IPS-18a (cell line): ENCODE data around the gene IFT57.

Source experiments
- H3K27ac ChIP-seq: one replicate; pipeline ENCODE4 v1.5.1; 2013; ENCODE audit warnings: low read length
- H3K27me3 ChIP-seq: one replicate; pipeline ENCODE4 v1.6.1; 2013; ENCODE audit warnings: mild to moderate bottlenecking, low read length; ENCODE audit not compliant: control insufficient read depth, insufficient read depth
- H3K36me3 ChIP-seq: one replicate; pipeline ENCODE4 v1.6.1; 2013; ENCODE audit warnings: low read depth, low read length; ENCODE audit not compliant: control insufficient read depth
- H3K4me1 ChIP-seq: one replicate; pipeline ENCODE4 v1.6.1; 2013; ENCODE audit warnings: low read depth, low read length; ENCODE audit not compliant: control insufficient read depth
- H3K4me3 ChIP-seq: one replicate; pipeline ENCODE4 v1.5.1; 2013; ENCODE audit warnings: low read length
- H3K9ac ChIP-seq: one replicate; pipeline ENCODE4 v1.6.1; 2013; ENCODE audit warnings: mild to moderate bottlenecking, low read length, moderate library complexity
- H3K9me3 ChIP-seq: one replicate; pipeline ENCODE4 v1.6.1; 2013; ENCODE audit warnings: low read depth, low read length; ENCODE audit not compliant: control insufficient read depth

The IFT57 gene

DNA sequence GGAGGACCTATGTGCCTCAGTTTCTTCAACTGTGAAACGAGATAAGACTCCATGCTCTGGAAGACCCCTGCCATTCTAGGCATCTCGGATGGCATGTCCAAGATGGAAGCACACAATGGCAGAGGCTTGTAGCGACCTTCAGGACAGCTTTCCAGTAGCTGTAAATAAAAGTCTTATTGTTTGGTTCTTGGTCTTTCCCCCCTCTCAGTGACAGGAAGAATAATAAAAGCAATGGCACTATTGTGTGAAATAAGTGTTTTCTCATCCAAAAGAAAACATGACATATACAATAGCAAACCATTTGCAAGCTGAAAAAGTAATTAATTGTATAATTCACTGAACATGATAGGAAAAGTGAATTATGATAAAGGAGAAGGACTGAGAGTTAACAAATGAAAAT lies 98.9 kb downstream of the IFT57 start:
- Histone ChIP-seq H3K4me1 (peaks cover 8% of the 10 kb centered on the region), H3K27ac (no peak overlapping the region)

DNA sequence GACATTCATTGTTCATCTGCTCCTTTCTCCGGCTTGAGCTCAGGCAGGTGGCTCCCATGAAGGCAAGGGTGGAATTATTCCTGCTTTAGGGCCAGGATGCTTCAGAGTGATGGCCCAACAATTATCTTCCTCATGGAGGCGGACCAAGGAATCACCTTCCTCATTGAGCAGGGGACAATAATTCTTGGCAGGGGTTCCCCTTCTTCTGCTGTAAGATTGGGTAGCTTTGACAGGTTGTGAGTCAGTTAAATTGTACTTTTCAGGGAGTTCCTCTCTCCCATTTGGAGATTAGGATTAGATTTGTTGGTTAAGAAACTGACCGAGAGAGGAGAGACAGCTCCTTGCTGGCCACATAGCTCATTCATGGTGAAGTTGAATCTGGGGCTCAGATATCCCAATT lies 99.9 kb downstream of the IFT57 start:
- Histone ChIP-seq H3K4me3 (no peak overlapping the region), H3K9me3 (no peaks in the 10 kb centered on the region), H3K9ac (no peak overlapping the region), H3K4me1 (peaks cover 8% of the 10 kb centered on the region), H3K36me3 (no peaks in the 10 kb centered on the region), H3K27ac (no peak overlapping the region), H3K27me3 (no peaks in the 10 kb centered on the region)

More for the DNA sequence above, 98.9 kb downstream of the IFT57 start:
- no peaks in the 10 kb centered on the region for H3K36me3 ChIP-seq
- H3K9me3 ChIP-seq, result no peaks in the 10 kb centered on the region
- H3K27me3 ChIP-seq, result no peaks in the 10 kb centered on the region
- H3K4me3 ChIP-seq, result no peak overlapping the region
- H3K9ac ChIP-seq, result no peak overlapping the region

DNA sequence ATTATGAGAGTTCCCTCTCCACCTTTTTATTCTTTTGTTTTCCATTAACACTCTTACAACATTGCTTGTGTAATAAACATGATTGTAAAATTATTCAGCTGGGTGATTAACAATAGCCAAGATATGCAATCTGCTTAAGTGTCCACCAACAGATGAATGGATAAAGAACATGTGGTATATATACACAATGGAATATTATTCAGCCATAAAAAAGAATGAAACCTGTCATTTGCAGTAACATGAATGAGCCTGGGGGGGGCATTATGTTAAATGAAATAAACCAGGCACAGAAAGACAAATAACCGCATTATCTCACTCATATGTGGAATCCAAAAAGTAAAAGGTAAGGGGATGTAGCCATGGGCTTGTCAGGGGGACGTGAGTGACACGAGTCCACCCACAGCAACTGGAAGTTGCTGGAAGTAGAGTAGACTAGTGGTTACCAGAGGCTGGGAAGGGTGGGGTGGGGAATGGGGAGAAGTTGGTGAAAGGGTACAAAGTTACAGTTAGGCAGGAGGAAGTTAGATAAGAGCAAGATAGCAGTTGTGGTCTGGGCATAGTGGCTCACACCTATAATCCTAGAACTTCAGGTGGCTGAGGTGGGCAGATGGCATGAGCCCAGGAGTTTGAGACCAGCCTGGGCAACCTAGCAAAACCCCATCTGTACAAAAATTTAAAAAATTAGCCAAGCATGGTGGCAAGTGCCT lies 102.7 kb downstream of the IFT57 start:
- Histone ChIP-seq H3K4me3 (no peak overlapping the region), H3K9ac (no peak overlapping the region), H3K36me3 (no peaks in the 10 kb centered on the region), H3K27me3 (no peaks in the 10 kb centered on the region), H3K27ac (no peak overlapping the region), H3K4me1 (peaks cover 6% of the 10 kb centered on the region), H3K9me3 (no peaks in the 10 kb centered on the region)

DNA sequence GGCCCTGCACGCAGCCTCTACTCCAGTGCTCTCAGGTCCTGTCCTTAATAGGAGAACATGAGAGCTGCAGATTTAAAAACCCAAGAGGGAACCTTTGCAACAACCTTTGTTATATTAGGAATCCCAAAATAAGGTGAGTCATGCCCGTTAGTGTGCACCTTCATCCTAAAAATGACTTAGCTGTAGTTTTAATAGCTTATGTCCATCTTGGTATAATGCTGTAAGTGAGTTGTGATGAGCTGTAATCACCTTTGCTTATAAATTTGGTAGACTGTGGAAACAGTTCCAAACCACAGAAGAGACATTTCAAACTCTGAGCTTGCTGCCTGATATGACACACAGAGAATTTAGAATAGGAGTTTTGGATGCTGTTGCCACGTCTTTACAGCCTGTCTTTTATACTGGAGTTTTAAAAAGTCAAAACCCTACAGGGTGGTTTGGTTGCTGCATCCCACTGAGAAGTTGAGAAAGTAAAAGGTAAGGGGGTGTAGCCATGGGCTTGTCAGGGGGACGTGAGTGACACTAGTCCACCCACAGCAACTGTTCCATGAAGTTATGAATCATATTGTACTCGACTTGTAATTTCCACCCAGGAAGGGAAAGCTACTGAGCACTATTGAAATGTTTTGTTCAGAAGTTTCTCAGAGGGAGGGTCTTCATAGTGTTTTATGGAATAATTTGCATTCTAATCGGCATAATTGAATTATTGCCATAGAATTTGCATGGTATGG lies 104.0 kb downstream of the IFT57 start:
- Histone ChIP-seq H3K9me3 (no peaks in the 10 kb centered on the region), H3K4me3 (no peak overlapping the region), H3K36me3 (no peaks in the 10 kb centered on the region), H3K4me1 (no peaks in the 10 kb centered on the region), H3K9ac (no peak overlapping the region), H3K27ac (no peak overlapping the region), H3K27me3 (no peaks in the 10 kb centered on the region)

DNA sequence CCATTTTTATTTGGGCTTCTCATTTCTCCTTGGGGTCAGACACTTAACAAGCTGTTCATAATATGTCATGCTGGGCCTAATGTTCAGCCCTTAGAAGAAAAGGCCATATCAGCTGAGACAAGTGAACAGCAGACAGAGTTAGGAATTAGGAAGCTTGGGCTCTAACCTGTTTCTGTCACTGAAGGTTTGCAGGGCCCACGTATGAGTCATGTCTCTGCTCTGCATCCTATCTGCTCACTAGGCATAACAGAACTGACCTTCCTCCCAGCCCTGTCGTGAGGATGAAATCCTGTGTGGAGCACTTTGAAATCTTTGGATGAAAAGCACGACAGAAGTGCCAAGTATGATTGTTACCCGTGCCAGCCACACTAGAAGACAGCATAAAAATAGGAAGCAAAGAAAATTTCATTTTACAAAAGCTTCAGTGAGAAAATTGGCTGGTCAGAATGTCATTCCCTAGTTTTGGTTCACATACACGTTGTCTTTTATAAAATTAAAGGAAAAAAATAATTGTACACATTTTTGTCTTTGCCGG lies 104.9 kb downstream of the IFT57 start:
- Histone ChIP-seq H3K36me3 (no peaks in the 10 kb centered on the region), H3K4me1 (no peaks in the 10 kb centered on the region), H3K4me3 (no peak overlapping the region), H3K9ac (no peak overlapping the region), H3K27me3 (no peaks in the 10 kb centered on the region), H3K9me3 (no peaks in the 10 kb centered on the region), H3K27ac (no peak overlapping the region)

DNA sequence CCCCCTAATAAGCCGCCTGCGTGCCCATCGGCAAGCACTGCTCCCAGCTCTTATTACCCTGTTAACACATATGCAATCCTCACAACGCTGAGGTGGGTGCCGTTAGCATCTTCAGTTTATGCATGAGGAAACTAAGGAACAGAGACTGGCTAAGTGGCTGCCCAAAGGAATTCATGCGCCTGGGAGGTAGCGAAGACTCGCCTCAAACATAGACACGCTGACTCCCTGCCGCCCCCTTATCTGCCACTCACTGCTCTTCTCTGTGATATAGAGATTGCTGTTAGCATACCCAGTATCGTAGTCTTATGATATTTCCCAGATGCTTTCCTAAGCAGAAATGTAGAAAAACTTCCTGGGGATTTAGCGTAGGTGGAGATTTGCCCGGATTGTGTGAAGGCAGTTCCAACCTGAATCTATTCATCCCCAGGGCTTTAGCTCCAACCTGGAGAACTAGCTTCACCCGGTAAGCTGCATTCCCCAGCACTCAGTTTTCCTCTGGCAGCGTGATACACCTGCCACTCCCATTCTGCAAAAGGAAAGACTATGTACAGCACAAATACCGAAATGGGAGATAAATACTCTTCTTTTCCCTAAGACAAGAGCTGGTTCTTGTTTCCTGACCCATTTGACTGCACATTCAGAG lies 107.7 kb downstream of the IFT57 start:
- Histone ChIP-seq H3K4me3 (no peak overlapping the region), H3K4me1 (no peaks in the 10 kb centered on the region), H3K9me3 (no peaks in the 10 kb centered on the region), H3K27me3 (no peaks in the 10 kb centered on the region), H3K9ac (no peak overlapping the region), H3K27ac (no peak overlapping the region), H3K36me3 (no peaks in the 10 kb centered on the region)

DNA sequence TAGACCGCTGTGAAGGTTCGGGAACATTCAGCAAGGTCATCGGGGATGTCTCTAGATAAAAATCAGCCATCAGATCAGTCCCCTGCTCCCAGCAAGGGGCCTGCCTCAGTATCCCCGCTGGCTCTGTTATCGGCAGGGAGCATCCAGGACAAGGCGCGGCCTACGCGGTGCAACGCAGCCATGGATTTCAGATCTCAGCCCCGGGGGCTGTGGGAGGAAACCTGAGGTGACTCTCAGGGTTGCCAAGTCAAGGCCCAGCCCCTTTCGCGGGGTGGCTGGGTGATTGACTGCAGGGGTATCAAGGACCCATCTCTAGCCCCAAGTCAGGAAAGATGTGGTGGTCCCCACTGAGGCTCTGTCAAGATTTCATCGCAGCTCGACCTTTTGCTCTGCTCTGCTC lies 108.2 kb downstream of the IFT57 start:
- H3K4me3 ChIP-seq, result no peak overlapping the region
- H3K4me1 ChIP-seq, result no peaks in the 10 kb centered on the region
- H3K9me3 ChIP-seq, result no peaks in the 10 kb centered on the region
- no peak overlapping the region for H3K27ac ChIP-seq
- H3K27me3 ChIP-seq, result no peaks in the 10 kb centered on the region
- no peak overlapping the region for H3K9ac ChIP-seq
- H3K36me3 ChIP-seq, result no peaks in the 10 kb centered on the region

DNA sequence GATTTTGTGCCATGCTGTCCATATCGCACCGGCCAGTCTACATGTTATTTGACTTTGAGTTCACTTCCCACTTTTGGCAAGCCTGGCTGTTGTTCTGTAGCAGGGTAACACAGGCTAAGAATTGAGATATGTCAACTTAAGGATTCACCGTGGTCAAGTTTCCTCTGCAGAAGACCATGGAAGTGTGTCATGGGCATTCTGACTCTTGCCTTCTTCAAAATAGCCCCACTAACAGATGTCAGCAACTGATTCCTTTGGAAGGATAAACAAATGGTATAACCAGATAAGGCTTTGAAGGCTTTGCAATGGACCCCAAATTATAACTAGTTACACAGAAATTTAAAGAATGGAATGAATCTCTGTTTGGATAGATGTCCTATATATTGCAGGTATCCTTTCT lies 111.3 kb downstream of the IFT57 start:
- no peaks in the 10 kb centered on the region for H3K27me3 ChIP-seq
- no peaks in the 10 kb centered on the region for H3K4me1 ChIP-seq
- H3K27ac ChIP-seq, result no peak overlapping the region
- no peaks in the 10 kb centered on the region for H3K36me3 ChIP-seq
- H3K9ac ChIP-seq, result no peak overlapping the region
- no peaks in the 10 kb centered on the region for H3K9me3 ChIP-seq
- no peak overlapping the region for H3K4me3 ChIP-seq
